ENCODE data around the gene ARHGAP19.

DNA sequence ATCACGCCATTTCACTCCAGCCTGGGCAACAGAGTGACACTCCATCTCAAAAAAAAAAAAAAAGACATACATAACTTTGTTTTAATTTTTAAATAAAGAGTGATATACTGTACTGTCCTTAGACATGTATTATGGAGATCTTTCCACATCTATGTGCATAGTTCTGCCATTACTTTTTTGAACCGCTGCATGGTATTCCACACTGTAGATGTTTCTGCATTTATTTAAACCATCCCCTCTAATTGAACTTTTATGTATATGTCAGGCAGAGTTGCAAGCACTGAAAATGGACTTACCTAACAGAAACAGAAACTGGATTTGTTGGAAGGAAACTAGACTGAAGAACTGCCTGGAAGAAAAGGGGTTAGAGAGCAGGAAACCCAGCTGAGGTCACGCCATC, 8.5 kb upstream of the ARHGAP19 start:
- TF ChIP-seq, protein P1, sequence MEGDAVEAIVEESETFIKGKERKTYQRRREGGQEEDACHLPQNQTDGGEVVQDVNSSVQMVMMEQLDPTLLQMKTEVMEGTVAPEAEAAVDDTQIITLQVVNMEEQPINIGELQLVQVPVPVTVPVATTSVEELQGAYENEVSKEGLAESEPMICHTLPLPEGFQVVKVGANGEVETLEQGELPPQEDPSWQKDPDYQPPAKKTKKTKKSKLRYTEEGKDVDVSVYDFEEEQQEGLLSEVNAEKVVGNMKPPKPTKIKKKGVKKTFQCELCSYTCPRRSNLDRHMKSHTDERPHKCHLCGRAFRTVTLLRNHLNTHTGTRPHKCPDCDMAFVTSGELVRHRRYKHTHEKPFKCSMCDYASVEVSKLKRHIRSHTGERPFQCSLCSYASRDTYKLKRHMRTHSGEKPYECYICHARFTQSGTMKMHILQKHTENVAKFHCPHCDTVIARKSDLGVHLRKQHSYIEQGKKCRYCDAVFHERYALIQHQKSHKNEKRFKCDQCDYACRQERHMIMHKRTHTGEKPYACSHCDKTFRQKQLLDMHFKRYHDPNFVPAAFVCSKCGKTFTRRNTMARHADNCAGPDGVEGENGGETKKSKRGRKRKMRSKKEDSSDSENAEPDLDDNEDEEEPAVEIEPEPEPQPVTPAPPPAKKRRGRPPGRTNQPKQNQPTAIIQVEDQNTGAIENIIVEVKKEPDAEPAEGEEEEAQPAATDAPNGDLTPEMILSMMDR (IDR thresholded peaks at IDR 0.05): no peak
- TF ChIP-seq POLR2AphosphoS5 (IDR thresholded peaks at IDR 0.05) (no peak), POLR2A (IDR thresholded peaks at IDR 0.05) (no peak)
